DMS79 treated with DMSO at 0.1 percent for 48 hours (cell line): Measurements from ENCODE around the gene OLFM4.

ENCODE experiments used
- DNase-seq: peaks from one replicate; lab custom pipeline; 2025; lab: John Stamatoyannopoulos, UW

OLFM4 gene

GRCh38 chr13:53068585-53069520 is 40.2 kb downstream of the OLFM4 start:
- peak; percentile 36 for DNase-seq

- DNase-seq: no peak
These were observed 41.2 kb downstream of the OLFM4 start for GRCh38 chr13:53069800-53070199.

- no peak for DNase-seq
These were observed 45.1 kb downstream of the OLFM4 start for GRCh38 chr13:53073711-53074110.

- no peak for DNase-seq
These were observed 45.5 kb downstream of the OLFM4 start for GRCh38 chr13:53074114-53074513.

- DNase-seq: no peak
These were observed 46.9 kb downstream of the OLFM4 start for GRCh38 chr13:53075356-53076041.

GRCh38 chr13:53079691-53080090 is 51.1 kb downstream of the OLFM4 start:
- DNase-seq: no peak

- no peak for DNase-seq
These were observed 60.3 kb downstream of the OLFM4 start for GRCh38 chr13:53088871-53089270.

GRCh38 chr13:53089951-53090350 is 61.3 kb downstream of the OLFM4 start:
- DNase-seq: no peak

- DNase-seq: no peak
These were observed 61.8 kb downstream of the OLFM4 start for GRCh38 chr13:53090461-53090860.

- DNase-seq: no peak
These were observed 64.3 kb downstream of the OLFM4 start for GRCh38 chr13:53092931-53093330.

- no peak for DNase-seq
These were observed 69.8 kb downstream of the OLFM4 start for GRCh38 chr13:53098455-53098854.

GRCh38 chr13:53100394-53101063 is 71.9 kb downstream of the OLFM4 start:
- DNase-seq: no peak
